HG03159 (cell line): ENCODE measurements around the gene IL1F10.

Experiments used
- ATAC-seq: cut with Tn5 transposase; IDR thresholded peaks from one replicate; pipeline ENCODE4 v1.9.1; 2021; ENCODE audit warnings: mild to moderate bottlenecking, moderate library complexity; ENCODE audit not compliant: unreplicated experiment

IL1F10 gene, protein sequence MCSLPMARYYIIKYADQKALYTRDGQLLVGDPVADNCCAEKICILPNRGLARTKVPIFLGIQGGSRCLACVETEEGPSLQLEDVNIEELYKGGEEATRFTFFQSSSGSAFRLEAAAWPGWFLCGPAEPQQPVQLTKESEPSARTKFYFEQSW

DNA sequence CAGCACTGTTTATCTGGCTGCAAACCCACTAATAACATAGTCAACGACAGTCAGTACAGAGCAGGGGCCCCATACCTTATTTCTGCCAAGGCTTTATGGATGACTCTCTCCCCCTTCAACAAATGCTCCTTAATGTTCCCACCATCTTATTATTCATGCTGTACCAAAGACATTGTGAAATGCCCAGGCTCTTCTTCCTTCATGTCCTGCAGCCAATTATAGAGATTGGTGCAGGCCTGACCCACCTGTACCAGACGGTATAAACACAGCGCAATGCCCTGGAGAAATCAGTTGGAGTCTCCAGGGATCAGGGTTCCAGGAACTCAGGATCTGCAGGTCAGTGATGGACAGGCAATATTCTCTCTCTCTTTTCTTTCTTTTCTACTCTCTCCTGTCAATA, at the start of gene IL1F10:
IL1F10 (plus strand) TSS at position 290 of the 400 bp plus-strand sequence. CDS start 4,769 bp downstream, outside the sequence.
- no peak for ATAC-seq

DNA sequence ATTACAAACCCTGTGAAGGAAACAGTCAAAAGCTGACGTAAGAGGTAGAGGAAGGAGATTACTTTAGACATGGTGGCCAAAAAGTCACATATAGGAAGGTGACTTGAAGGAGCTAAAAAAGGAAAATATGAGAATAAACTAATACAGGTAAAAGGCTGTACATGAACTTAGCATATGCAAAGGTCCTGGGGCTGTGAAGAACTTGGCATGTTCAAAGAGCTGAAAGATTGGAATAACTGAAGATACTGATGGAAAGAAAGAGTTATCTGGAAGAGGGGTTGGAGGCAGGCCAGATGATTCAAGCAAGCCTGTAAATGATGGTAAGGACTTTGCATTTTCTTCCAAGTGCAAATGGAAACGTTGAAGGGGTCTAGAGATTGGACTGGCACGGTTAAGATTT, 49.3 kb upstream of the IL1F10 start:
- ATAC-seq: no peak

DNA sequence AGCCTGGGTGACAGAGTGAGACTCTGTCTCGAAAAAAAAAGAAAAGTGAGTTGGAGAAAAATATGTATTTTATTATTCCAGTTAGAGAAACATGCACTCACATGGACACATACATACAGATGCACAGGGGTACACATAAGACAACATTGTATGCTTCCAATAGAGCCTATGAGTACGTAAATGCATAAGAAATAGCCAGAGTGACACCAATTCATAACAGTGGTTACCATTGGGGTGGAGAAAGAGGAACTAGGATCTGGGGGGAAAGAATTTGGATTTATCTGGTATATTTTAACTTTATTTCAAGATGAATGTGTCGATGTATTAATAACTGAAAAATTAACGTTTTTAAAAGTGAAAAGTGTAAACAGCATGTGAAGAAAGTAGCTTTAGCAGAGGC, 46.5 kb upstream of the IL1F10 start:
- no peak for ATAC-seq

DNA sequence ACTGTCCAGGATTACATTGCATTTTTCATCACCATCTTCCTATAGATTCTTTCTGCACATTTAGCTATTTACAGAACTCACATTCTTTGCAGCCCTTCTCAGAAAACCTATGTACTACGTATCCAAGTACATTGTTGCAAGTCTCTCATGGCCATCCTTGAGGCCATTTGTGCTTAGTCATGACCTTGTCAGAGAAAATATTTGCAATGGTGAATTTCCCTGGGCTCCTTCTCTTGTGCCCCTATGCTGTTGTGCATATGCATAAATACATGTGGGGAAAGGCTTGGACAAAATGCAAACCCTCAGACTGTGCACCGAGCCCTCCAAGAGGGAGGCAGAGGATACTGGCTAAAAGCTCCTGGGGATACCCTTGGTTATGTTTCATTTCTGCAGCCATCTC, 43.0 kb upstream of the IL1F10 start:
- ATAC-seq: no peak

DNA sequence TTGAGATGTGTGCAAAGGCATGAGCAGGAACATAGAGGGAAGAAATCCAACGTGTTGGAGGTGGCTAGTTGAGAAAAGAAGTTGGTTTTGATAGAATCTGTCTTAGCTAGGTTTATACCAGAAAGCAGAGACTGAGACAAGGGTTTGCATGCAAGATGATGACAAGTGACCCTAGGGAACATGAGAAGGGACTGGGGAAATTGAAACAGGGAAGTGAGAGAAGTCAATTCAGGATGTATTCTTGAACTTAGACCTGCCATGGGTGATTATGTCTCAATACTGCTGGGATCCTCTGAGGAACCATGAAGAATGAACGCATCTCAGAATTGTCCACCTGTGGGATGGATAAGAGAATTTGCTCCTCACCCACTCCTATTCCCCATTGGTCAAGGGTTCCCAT, 42.0 kb upstream of the IL1F10 start:
- ATAC-seq: no peak

DNA sequence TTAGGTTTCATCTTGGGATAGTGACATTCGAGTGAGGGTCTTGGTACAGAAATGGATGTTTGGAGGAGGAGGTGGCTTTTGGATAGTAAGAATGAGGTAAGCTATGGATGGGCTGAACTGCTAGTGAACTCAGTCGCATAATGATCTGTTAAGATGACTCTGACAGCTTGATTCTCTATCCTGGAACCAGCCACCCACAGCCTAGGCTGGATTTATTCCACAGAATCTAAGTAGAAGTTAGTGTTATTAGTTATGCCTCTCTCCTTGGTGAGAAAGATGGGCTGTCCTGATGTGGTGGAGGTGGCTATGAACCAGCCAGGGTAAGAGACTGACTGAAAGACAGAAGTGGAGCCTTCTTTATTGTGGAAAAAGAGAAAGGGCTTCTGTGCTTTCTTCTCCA, 40.1 kb upstream of the IL1F10 start:
- no peak for ATAC-seq

DNA sequence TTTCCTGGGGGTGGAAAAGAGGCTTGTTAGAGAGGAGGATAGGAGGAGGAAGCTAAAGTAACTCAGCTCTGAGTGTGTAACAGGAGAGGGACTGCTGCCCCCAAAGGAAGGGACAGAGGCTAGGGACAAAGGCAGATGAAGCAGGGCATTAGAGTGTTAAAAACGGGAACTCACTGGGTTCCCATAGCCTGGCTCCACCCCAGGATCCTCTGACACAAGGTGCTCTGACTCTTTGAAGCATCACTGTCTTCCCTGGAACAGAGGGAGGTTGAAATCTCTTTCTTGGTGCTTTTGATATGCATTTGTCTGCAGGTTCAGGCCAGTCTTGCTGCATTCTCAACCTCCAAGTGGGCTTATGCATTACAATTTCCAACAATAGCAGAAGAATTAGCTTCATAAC, 39.7 kb upstream of the IL1F10 start:
- ATAC-seq: no peak

DNA sequence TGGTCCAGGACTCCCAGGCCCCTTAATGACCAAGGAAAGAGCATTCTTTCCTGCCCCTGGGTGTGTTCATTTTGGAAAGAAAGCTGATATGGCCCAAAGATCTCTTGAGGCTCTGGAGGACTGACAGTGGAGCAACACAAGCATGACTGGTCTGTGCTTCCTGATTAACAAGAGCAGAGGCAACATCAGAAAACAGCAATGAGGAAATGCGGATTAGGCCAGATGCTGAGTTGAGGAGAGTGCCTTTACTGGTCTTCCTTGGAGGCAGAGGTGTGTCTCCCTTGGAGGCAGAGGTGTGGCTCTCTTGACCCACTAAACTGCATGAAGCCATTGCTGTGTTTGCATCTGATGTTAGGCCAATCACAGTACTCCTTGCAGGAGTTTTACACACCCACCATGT, 35.0 kb upstream of the IL1F10 start:
- ATAC-seq: no peak

DNA sequence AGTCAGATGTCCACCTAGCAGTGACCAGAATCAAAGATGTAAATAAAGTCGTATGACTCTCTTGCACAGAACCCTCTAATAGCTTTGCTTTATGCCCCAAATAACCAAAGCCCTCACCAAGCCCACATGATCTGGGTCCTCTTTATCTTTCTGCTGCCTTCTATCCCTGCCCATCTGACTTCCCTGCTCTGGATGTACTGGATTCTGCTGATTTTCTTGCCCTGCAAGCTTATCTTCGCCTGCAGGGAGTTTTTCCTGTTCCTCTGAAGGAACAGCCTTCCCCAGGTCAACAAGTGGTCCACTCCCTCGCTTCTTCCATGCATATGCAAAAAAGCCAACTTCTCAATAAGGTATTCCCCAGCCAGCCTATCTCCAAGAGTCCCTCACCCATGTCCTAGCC, 33.8 kb upstream of the IL1F10 start:
- ATAC-seq: no peak

DNA sequence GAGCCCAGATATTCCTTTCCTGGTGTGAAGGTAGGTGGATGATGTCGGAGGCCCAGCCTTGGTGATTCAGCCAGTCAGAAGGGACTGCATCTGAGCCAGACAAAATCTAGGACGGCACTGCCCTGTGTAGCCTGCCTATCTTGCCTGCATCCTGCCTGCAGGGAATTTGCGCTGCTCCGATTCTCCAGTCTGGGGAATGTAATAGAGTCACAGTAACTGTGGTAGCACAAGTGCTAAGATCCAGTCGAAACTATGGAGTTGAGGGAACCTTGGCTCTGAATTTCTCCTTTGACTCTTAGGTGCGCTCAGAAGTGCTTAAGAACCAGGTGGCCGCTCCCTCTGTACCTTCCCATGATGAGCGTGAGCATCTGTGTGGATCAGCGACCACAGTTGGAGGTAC, 31.0 kb upstream of the IL1F10 start:
- no peak for ATAC-seq

DNA sequence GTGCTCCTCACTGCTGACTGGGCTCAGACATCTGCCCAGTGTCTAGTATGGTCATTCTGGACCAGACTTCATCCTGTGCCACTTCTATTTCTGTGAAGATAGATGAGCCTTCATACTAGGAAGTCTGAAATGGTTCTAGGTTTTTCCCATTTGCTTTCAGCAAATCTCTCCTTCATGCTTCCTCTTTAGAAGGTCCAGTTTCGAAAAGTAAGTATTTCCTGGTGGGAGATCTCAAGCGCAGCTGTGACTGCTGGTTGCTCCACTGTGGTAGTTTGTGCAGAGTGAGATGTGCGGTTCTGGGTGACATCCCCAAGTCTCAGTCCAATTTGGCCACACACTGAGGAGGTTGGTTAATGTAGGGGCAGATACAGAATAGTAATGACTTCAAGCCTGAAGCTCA, 29.5 kb upstream of the IL1F10 start:
- ATAC-seq: no peak

DNA sequence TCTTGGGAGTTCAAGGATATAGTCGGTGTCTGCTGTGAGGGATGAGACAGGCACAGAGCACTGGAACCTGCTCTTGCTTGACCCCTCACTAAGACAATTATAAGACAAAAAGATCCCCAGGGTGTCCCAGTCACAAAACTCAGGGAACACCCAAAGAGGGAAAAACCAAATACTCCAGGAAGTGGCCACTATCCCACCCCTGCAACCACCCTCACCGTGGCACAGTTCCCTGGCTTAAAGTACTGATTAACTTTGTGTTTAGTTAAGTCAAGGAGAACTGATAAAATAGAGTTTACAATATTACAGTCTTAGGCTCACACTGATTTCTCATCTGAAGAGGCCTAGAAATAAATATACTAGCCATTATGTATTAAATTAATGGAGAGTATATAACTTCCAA, 28.6 kb upstream of the IL1F10 start:
- ATAC-seq: no peak

DNA sequence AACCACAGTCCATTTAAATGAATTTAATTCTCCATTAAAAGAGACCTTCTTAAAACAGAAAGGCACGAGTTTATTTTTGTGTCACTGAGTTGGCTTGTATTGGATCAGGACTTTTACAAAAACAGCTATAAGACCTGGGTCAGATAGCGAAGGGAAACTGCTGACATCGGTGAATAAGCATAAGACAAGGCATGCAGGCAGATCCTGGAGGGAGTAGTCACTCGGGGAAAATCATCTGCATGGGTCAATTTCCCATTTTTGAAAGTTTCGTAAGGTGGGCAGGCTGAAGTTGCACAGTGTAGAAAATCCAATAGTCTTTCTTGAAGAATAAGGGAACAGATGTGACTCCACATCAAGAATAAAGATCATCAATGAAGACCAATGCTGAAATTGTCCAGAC, 28.1 kb upstream of the IL1F10 start:
- no peak for ATAC-seq

DNA sequence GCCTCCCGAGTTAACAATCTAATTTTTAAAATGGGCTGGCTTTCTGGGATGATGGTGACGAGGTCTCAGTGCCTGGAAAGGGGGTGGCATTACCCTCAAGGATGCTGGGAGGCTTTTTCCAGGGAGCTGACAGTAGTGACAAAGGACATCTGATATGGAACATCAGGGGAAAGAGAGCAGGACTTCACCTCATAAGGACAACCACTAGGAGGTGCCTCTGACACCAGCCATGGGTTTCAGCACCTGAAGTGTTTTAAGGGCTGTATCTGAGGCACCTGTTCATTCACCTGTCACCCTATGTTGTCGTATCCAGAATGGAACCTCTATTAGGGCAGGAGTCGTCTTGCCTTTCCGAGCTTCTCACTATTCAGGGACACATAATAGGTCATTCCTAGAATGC, 25.9 kb upstream of the IL1F10 start:
- ATAC-seq: no peak

DNA sequence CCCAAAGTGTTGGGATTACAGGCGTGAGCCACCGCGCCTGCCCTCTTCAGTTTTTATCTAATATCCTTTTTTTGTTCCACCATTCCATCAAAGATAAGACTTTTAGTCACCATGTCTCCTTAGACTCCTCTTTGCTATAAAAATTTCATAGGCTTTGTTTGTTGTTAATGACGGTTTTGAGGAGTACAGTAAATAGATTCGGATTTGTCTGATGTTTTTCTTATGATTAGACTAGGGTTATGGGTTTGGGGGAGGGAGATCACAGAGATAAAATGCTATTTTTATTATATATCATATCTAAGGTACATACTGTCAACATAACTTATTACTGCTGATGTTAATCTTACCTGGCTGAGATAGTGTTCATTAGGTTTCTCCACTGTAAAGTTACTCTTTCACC, 21.3 kb upstream of the IL1F10 start:
- ATAC-seq: no peak

DNA sequence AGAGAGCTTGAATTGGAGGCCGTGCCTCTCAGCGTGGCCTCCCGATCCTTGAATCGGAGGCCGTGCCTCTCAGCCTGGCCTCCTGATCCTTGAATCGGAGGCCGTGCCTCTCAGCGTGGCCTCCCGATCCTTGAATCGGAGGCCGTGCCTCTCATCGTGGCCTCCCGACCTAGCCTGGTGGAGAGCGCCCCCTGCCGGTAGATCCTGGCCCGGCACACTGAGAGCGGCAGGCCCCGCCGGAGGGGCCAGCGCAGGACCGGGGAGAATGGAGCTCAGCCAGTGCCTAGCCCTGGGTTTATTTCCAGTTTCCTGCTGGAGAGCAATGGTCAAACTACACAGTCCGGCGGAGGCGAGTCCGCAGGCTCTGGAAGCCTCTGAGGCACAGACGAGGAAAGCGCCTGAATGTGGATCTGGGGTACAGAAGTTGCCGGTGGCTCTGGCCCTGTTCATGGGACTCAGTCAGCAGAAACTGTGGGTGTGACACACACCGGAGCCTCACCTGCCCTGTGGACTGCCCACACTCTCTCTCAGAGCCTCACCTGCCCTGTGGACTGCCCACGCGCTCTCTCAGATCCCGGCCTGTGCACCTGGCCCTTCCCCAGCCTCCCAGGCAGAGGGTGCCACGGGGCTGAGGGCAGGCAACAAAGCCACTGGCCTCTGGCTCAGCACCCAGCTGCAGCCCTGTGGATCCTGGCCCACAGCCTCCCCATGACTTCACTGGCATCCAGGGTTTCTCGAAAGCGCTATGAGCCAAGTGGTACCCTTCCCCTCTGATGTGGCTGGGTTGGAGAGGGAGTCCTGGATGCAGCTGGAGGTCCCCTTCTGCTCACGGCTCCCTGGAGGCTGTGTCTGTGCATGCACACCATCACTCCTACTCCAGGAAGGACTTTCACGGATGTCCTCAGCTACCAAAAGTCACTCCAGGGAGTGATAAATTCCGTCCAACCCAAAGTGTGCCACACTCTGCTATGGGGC, 16.6 kb upstream of the IL1F10 start:
- ATAC-seq: no peak

DNA sequence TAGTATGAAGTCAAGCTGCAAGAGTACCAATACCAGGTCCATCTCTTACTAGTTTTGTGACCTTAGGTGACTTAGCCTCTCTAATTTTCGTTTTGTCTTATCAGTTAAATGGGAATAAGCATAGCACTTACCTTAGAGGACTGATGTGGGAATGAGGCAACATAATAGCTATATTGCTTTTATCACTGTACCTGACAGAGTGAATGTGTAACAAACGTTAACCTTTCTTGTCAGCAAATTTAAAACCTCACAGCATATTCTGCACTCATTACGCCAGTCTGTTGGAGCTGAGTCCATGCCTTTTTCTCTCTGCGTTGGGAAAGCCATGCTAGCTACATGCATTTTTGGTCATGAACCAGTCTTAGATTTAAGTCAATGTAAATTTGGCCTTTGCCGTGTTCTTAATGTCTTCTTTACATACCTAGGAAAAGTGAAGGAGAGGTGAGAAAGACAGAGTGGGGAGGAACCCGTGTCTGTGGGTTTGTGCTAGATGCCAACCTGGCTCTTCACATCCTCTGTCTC, 15.3 kb upstream of the IL1F10 start, which contains the start of gene IL36B:
IL36B (minus strand) TSS at position 472 of the 522 bp plus-strand sequence.
- no peak for ATAC-seq

DNA sequence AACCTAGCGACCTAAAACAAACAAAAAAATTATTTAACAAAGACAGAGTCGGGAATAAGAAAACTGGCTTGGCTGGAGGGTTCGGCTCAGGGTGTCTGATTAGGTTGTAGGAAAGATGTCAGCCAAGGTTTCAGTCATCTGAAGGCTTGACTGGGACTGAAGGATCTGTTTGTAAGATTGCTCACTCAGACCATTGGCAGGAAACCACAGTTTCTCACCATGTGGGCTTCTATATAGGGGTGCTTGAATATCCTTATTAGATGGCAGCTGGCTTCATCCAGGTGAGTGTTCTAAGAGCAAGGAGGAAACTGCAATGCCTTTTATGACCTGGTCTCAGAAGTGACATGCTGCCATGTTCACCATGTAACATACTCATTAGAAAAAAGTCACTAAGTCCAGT, 14.1 kb upstream of the IL1F10 start:
- ATAC-seq: no peak

DNA sequence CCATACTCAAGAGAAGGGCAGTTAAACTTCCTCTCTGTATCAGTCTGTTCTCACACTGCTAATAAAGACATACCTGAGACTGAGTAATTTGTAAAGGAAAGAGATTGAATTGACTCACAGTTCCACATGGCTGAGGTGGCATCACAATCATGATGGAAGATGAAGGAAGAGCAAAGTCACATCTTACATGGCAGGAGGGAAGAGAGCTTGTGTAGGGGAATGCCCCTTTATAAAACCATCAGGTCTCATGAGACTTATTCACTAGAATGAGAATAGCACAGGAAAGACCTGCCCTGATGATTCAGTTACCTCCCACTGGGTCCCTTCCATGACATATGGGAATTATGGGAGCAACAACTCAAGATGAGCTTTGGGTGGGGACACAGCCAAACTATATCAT, 13.7 kb upstream of the IL1F10 start:
- ATAC-seq: no peak

DNA sequence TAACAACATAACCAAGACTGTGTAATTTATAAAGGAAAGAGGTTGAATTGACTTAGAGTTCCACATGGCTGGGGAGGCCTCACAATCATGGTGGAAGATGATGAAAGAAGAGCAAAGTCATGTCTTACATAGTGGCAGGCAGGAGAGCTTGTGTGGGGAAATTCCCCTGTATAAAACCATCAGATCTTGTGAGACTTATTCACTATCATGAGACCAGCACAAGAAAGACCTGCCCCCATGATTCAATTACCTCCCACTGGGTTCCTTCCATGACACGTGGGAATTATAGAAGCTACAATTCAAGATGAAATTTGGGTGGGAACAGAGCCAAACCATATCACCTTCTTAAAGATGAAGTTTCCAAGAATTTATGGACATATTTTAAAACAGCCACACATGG, 11.2 kb upstream of the IL1F10 start:
- no peak for ATAC-seq

DNA sequence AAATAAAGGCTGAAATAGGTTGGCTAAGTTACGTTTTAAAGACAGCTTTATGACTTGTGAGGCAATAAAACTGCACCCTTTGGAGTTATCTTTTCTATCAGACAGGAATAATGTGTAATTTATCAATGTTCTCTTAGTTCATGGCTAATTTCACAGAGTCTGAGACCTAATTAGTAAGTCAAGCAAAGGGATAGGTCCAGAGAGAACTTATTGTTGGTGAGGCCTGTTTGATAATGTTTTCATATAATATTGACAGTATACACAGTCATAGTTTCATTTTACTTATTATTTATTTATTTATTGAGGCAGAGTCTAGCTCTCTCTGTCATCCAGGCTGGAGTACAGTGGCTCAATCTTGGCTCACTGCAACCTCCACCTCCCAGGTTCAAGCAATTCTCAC, 10.7 kb upstream of the IL1F10 start:
- no peak for ATAC-seq

DNA sequence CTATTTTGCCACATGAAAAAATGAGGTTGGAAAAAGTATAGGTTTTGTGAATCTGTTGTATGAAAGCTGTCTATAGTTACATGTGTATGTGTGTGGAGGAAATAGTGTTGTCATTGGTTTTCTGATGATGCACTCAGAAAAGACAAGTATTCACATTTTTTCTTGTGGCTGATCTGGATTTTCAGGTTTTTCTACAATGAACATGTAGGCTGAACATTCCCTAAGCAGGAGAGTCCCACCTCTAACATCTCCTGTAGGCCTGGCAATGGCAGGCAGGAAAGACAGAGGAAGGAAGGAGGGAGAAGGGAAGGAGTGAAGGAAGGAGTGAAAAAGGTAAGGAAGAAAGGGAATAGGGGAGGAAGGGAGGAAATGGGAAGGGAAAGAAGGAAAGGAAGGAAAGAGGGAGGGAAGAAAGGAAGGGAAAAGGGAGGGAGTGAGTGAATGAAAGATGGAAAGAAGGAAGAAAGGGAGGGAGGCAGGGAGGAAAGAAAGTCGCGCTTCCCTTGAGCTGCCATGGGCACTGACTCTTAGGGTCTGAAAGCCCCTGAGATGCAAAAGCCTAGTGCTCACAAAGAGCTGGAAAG, 9.3 kb upstream of the IL1F10 start:
- ATAC-seq: no peak
